ENCODE measurements around the gene FUNDC2. TPM values are rescaled to one million over a fixed set of nuclear protein-coding genes. Genes with fewer than 3 reads are reported as not detected.

FUNDC2 gene
- total and polyA plus RNA-seq, 10 of the 15 experiments (the other 5 are each of a cell fraction or from before 2014, with no cell fraction given): 70.5 to 353 (median 165) TPM

GRCh38 chrX:155056877-155057792 is 30.5 kb downstream of the FUNDC2 start (continued):
- TF ChIP-seq CTCF (IDR thresholded peaks at IDR 0.05 in 2 of 3, conservative IDR thresholded peaks at IDR 0.05 in 1 of 3; ENCODE audit: control insufficient read depth in 2 of 3, extremely low read depth in 1 of 3, insufficient read depth in 1 of 3, low read depth in 3 of 3, low read length in 3 of 3): peak; percentile 69 to 77 (median 73)
- TF ChIP-seq ATF2 (IDR thresholded peaks at IDR 0.05; ENCODE audit: low read length): no peak
- TF ChIP-seq CHD4 (IDR thresholded peaks at IDR 0.05): no peak
- TF ChIP-seq JUND (IDR thresholded peaks at IDR 0.05; ENCODE audit: low read depth, low read length): no peak
- TF ChIP-seq SP1 (IDR thresholded peaks at IDR 0.05; ENCODE audit: low read depth, low read length): no peak
- TF ChIP-seq BACH1 (IDR thresholded peaks at IDR 0.05; ENCODE audit: borderline replicate concordance): no peak
- TF ChIP-seq ZBTB11 (CRISPR knock-in tag; IDR thresholded peaks at IDR 0.05): no peak
